Right cardiac atrium (tissue), 5 donors: ENCODE data around the gene KIF3C. TPM values are rescaled to one million over a fixed set of nuclear protein-coding genes. Genes with fewer than 3 reads are reported as not detected.

Source experiments
- ATAC-seq, 2 donors: fragments of 200-7000 bp; cut with Tn5 transposase; one replicate each; pipeline versions ENCODE4 v1.8.0 to v1.9.1; 2020; ENCODE audit warnings: moderate library complexity in 2 of 2, mild to moderate bottlenecking in 1 of 2
- DNase-seq, 3 donors: peaks; one replicate each; pipeline ENCODE4 v3.0.0-alpha.2; 2020
- H3K27ac ChIP-seq: one replicate; pipeline ENCODE4 v1.5.1; 2013; ENCODE audit warnings: mild to moderate bottlenecking, low read length, control low read depth, moderate library complexity
- H3K27me3 ChIP-seq: one replicate; pipeline ENCODE4 v1.6.1; 2013; ENCODE audit not compliant: control insufficient read depth, insufficient read depth
- H3K4me1 ChIP-seq: one replicate; pipeline ENCODE4 v1.6.1; 2013; ENCODE audit warnings: low read length; ENCODE audit not compliant: control insufficient read depth, insufficient read depth
- H3K4me3 ChIP-seq: one replicate; pipeline ENCODE4 v1.5.1; 2013; ENCODE audit warnings: low read length, control low read depth
- H3K9me3 ChIP-seq: one replicate; pipeline ENCODE4 v1.6.1; 2013; ENCODE audit warnings: low read length; ENCODE audit not compliant: control insufficient read depth
- WGBS: extraction: QIAGEN DNeasy Blood & Tissue Kit; methylation state at CpG from one replicate; pipeline ENCODE4 v1.1.7; 2013; 5-methylcytosine and 5-hydroxymethylcytosine counted together
- intact Hi-C, 4 donors: fragments of 100-400 bp; cut with DNase I; formaldehyde crosslinking; loops; one replicate each; pipeline versions ENCODE4 v1.11.0 to v1.14.0; 2022 to 2023
- polyA plus RNA-seq: library from polyadenylated mRNA; stranded (reverse); fragments of 200-250 nt; gene quantifications from one replicate; pipeline ENCODE4 v1.2.3, GENCODE V29; 2013
- total RNA-seq, 4 donors: library from RNA; stranded (reverse); fragmentation: NEBNext Ultra II Directional; extraction: Animal tissue kit (Norgen Biotek cat#: 25700); gene quantifications; one replicate each; pipeline ENCODE4 v1.2.1, GENCODE V29; 2021
- donor health status: healthy with polysubstance abuse.
- donor health status: DM: no; HTN: yes; CAD: no.
- donor health status: DM: no; HTN: no; CAD: no.
- donor health status: DM: no; HTN: yes; CAD: no; lungs with severe emphysema.
- donor health status: DM: yes; HTN: yes; CAD: no.

The KIF3C gene
- total and polyA plus RNA-seq, 5 donors, result 3.1 to 6.7 (median 4.5) TPM

DNA sequence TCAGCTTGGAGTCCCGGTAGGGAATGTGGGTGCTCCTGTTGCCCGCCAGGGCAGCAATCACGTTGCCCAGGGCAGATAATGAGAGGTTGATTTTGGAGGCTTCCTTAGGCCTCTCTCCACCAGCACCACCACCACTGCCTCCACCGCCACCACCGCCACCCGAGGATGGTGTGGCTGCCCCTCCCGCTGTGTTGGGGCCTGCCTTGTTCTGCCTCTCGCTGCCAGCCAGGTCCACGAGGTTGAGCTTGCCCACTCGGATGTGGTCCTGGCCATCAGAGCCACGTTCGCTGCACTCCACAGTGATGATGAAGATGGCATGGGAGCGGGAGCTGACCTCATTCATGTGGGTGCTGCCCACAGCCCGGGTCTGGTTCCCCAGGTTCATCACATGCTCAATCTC, 1.3 kb downstream of the KIF3C start:
- Histone ChIP-seq H3K9me3 (no peaks in the 10 kb centered on the region), H3K4me1 (no peaks in the 10 kb centered on the region), H3K27ac (no peak overlapping the region), H3K27me3 (no peaks in the 10 kb centered on the region), H3K4me3 (no peak overlapping the region)
- ATAC-seq, result no peak
- intact Hi-C loops, result no loop called here
- WGBS, result 95% methylated on average over 14 of the region's 14 CpGs
- DNase-seq, result no peak

DNA sequence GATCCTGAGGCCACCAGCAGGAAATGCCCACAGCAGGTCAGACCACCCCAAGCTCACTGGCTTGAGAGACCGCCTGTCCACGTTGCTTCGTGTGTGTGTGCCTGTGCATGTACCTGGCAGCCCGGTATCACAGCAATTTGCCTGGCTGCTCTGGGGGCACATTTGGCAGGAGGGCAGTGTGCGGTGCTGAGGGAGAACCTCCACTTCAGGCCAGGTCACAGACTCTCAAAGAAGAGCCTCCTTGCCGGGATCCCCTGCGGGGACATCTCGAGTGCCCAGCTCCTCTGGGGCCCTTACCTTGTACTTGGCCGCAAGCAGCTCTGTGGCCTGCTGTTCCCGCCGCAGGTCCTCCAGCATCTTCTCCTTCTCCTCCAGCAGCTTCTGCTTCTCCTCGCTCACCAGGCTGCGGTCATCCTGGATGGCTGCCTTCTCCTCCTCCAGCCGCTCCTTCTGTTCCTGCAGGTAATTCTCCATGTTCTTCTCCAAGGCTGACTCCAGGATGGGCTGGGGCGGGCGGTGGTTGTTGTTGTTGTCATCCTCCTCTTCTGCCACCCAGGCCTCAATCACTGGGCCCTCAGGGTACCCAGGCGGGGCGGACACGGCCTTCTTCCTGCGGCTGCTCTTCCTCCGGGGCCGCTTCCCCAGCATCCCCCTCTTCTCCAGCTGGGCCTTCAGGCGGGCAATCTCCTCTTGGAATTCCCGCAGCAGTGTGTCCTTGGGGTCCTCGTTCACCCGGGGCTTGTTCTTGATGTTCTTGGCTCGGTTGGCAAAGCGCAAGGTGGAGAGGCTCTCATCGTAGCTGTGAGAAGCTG, 2.0 kb downstream of the KIF3C start:
- Histone ChIP-seq H3K4me3 (no peak overlapping the region), H3K9me3 (no peaks in the 10 kb centered on the region), H3K27ac (no peak overlapping the region), H3K27me3 (no peaks in the 10 kb centered on the region), H3K4me1 (no peaks in the 10 kb centered on the region)
- intact Hi-C loops, result no loop called here
- WGBS, result 95% methylated on average over 29 of the region's 29 CpGs
- DNase-seq, result no peak
- ATAC-seq, result no peak

DNA sequence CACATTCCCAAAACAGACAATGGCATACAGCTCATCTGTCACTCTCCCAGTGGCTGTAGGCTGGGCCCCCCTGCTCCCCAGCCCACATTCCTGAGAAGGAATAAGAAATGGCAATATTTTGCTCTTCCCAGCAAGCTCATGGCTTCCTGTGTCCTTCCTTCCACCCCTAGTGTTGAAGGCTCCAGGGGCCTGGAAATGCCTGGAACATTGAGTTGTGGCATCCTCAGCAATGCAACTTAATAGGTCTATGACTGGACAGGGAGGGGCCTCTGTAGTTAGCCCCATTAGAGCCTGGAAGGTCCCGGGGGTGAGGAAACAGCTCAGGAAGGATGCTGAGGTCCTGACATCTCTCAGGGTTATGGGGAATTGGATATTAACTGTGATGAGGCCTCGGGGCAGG, 3.3 kb downstream of the KIF3C start:
- Histone ChIP-seq H3K4me3 (no peak overlapping the region), H3K27ac (no peak overlapping the region), H3K9me3 (no peaks in the 10 kb centered on the region), H3K4me1 (no peaks in the 10 kb centered on the region), H3K27me3 (no peaks in the 10 kb centered on the region)
- DNase-seq, result no peak
- intact Hi-C loops, result no loop called here
- ATAC-seq, result no peak
- 62% methylated on average over 2 of the region's 2 CpGs for WGBS

DNA sequence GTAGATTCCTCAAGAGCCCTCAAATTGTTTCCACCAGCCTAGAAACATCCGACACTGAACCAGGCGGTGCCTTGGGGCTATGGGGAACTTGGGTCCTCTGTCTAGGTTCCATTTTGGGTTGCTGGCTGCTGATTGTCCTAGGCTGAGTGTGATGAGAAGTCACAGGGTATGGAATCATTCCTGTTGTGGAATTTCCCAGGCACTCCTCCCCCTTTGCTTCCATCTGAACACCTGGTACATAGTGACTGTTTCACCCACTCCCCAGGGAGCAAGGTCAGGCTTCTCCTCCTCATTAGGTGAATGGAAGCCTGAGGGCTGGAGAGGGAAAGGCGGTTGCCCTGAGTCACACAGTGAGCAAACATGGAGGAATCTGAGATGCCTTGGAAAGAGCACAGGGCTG, 4.5 kb downstream of the KIF3C start:
- H3K27ac ChIP-seq, result no peak overlapping the region
- 94% methylated on average over 3 of the region's 3 CpGs for WGBS
- H3K4me1 ChIP-seq, result no peaks in the 10 kb centered on the region
- no peaks in the 10 kb centered on the region for H3K27me3 ChIP-seq
- ATAC-seq (no peak), DNase-seq (no peak)
- H3K9me3 ChIP-seq, result no peaks in the 10 kb centered on the region
- no peak overlapping the region for H3K4me3 ChIP-seq
- intact Hi-C loops, result no loop called here

DNA sequence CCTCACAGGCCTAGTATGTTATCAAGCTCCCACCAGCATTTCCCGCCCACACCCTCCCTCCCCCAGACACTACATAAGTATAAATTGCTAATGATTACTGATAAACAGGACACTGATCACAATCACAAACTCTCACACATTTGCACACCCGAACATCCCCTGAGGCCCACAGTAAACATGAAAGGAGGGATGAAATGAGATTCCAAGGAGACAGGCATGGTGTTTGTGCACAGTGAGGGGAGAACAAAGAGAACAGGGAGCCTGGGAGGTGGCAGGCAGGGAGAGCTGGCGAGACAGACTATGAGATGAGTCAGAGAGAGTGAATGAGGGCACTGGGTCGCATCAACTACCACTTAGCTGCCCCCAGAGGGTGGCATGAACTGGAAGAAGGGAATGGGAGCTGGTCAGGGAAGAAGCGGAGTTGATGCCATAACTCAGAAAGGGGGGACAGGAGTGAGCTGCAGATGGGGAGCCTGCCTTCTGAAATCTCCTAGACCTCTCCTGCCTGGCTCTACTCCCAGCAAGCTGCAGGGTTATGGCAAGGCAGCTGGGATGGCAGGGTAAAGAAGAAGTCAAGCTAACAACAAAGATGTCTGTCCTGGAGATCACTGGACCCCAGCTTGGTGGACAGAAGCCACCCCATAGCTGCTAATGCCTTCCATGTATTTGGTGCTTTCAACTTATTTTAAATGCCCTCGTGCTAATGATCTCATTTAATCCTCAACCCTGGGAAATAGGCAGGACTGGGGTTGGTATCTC, 5.1 kb downstream of the KIF3C start:
- H3K4me1 ChIP-seq, result no peaks in the 10 kb centered on the region
- H3K4me3 ChIP-seq, result no peak overlapping the region
- H3K27me3 ChIP-seq, result no peaks in the 10 kb centered on the region
- 76% methylated on average over 6 of the region's 6 CpGs for WGBS
- no peak for ATAC-seq
- no peak for DNase-seq
- H3K9me3 ChIP-seq, result no peaks in the 10 kb centered on the region
- intact Hi-C loops, result no loop called here
- H3K27ac ChIP-seq, result no peak overlapping the region

DNA sequence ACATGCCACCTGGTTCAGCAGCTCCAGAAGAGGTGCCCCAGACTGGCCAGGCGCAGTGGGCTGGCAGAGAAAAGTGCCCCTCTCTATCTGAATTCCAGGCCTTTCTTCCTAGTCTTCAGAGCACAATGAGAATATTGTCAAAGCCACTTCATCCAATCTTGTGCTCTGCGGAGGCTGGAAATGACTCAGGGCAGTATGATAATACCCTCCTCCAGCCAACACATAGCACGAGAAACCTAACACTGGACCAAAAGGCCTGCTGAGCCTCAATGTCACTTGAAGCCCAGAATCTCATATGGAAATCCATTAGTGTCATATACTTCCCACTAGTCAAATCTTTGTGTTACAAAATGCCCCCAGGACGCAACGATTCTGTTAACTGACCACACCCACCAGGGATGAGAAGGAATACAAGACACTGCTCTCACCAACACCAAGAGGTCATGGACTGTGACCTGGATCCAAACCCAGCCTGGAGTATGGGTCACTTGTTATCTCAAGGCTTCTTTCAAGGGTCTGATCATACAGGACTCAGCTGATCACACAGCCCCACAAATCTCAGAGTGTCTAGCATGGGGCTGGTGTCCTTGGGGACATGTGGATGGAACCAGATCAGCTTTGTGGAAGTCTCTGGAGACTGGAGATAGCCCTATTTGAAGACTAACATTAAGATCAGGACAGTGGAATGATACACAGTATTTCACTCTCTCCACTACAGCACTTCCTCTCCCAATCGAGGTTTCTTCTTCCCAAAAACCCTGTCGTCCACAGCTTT, 10.1 kb downstream of the KIF3C start:
- ATAC-seq (no peak), DNase-seq (no peak)
- Histone ChIP-seq H3K4me3 (no peak overlapping the region), H3K27ac (no peak overlapping the region), H3K27me3 (no peaks in the 10 kb centered on the region), H3K9me3 (no peaks in the 10 kb centered on the region), H3K4me1 (no peaks in the 10 kb centered on the region)
- WGBS, result 67% methylated on average over 7 of the region's 7 CpGs
- intact Hi-C loops, result no loop called here

DNA sequence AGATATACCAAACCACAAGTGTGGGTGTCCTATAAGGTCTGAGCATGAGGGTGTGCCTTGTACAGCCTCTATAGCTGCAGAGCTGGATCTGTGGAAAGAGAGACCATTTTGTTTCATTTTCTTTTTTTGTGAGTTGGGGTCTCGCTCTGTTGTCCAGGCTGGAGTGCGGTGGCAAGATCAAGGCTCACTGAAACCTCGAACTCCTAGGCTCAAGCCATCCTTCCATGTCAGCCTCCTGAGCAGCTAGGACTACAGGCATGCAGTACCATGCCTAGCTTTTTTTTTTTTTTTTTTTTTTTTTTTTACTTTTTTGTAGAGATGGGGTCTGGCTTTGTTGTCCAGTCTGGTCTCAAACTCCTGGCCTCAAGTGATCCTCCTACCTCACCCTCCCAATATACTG, 10.7 kb downstream of the KIF3C start:
- DNase-seq, result no peak
- H3K4me1 ChIP-seq, result no peaks in the 10 kb centered on the region

DNA sequence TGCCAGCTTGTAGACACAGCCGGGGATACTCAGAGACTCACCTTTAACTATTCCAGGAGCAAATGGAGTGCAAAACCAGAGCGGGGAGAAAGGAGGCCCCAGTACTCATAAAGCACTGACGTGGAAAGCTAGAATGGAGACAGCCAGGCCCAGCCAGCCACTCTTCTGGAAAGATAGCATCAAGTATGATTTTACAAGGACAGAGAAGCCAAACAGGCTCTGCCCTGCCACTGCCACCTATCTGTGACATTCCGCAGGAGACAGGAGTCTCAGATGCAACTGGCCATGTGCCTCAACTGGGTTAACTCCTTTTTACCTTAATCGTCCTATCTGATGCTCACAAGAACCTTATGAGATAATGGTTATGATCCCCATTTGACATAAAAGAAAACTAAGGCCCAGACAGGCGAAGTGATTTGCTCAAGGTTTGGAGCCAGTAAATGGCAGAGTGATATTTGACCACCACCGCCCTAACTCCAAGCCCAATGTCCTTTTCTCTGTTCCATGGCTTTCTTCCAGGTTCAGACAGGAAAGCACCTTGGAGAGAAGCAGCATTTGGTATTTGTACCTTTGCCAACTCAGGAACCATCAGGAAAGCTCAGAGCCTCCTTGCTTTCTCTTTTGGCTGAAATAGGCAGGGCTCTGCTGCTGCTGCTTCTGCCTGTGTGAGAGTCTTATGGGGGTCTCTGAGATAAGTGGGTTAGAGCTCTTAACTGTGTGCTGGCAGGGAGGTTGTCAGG, 15.6 kb downstream of the KIF3C start:
- ATAC-seq, result no peak
- H3K27ac ChIP-seq, result no peak overlapping the region
- H3K4me1 ChIP-seq, result no peaks in the 10 kb centered on the region
- H3K9me3 ChIP-seq, result no peaks in the 10 kb centered on the region
- no peaks in the 10 kb centered on the region for H3K27me3 ChIP-seq
- DNase-seq, result no peak
- H3K4me3 ChIP-seq, result no peak overlapping the region
- intact Hi-C loops, result no loop called here
- WGBS, result 79% methylated on average over 7 of the region's 7 CpGs

More for the DNA sequence above, 10.7 kb downstream of the KIF3C start:
- Histone ChIP-seq H3K4me3 (no peak overlapping the region), H3K27ac (no peak overlapping the region), H3K27me3 (no peaks in the 10 kb centered on the region), H3K9me3 (no peaks in the 10 kb centered on the region)
- ATAC-seq, result no peak
- WGBS, result 85% methylated on average over 3 of the region's 3 CpGs
- intact Hi-C loops, result no loop called here

DNA sequence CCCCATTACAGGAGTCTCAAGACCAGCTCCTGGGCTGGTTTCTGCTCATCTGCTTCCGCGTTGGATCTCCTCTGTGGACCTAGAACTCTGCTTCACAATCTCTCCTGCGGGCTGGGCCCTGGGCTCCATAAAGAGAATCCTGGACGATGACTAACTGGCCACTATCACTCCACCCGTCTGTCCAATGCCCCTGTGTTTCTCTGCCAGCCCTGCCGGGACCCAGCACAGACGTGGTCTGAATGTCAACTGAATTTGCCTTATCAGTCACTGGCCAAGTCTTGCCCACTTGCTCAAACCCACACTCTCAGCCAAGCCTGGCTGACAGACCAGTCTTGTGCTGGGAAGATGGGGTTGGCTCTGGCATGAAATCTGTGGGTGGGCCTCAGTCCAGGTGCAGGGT, 17.4 kb downstream of the KIF3C start:
- ATAC-seq, result no peak
- no peak for DNase-seq
- Histone ChIP-seq H3K27me3 (no peaks in the 10 kb centered on the region), H3K9me3 (no peaks in the 10 kb centered on the region), H3K4me1 (peaks cover 5% of the 10 kb centered on the region), H3K27ac (no peak overlapping the region), H3K4me3 (no peak overlapping the region)
- 80% methylated on average over 7 of the region's 7 CpGs for WGBS
- intact Hi-C loops, result no loop called here

DNA sequence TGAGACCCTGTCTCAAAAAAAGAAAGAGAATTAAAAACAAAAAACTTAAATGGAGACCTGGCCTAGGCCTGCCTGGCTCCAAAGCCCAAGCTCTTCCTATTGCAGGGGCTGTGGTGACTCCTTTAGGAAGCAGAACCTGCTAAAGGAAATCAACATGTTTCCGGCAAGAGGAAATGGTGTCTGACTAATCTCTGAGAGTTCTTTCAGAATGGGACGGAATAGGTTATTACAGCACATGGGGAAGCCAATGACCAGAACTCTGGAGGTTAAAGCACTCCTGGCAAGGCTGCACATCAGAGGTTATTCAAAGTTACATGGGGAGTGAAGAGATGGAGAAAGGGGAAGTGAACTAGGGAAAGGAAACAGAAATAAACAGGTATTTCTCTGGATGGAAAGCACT, 21.4 kb downstream of the KIF3C start:
- no peak overlapping the region for H3K4me3 ChIP-seq
- 63% methylated on average over 2 of the region's 2 CpGs for WGBS
- no peaks in the 10 kb centered on the region for H3K27me3 ChIP-seq
- no peak overlapping the region for H3K27ac ChIP-seq
- peaks cover 5% of the 10 kb centered on the region for H3K4me1 ChIP-seq
- no peak for DNase-seq
- intact Hi-C loops, result no loop called here
- ATAC-seq, result peak; percentile 84 to 95
- no peaks in the 10 kb centered on the region for H3K9me3 ChIP-seq
